Ovary (tissue), 3 donors: ENCODE measurements around the gene CDCA4.

Experiments used
- EP300 ChIP-seq: sonication (generic); formaldehyde crosslinking; IDR thresholded peaks from one replicate; pipeline ENCODE4 v1.6.1; 2017; ENCODE audit warnings: antibody characterized with exemption
- POLR2A ChIP-seq: fragments of 450-650 bp; IDR thresholded peaks from one replicate; pipeline ENCODE4 v1.6.1; 2017; ENCODE audit warnings: antibody characterized with exemption, mild to moderate bottlenecking, moderate library complexity
- TF ChIP-seq, protein P1 (sequence below), 3 donors: fragments of 450-650 bp in 2 of 3; fragments of 200-600 bp in 1 of 3; IDR thresholded peaks; one replicate each; pipeline versions ENCODE4 v1.5.1 to v1.8.0; 2016 to 2022; ENCODE audit warnings: antibody characterized with exemption in 3 of 3, mild to moderate bottlenecking in 1 of 3
- donor health status: DM: no; HTN: no; CAD: no.

- TF ChIP-seq, protein P1, sequence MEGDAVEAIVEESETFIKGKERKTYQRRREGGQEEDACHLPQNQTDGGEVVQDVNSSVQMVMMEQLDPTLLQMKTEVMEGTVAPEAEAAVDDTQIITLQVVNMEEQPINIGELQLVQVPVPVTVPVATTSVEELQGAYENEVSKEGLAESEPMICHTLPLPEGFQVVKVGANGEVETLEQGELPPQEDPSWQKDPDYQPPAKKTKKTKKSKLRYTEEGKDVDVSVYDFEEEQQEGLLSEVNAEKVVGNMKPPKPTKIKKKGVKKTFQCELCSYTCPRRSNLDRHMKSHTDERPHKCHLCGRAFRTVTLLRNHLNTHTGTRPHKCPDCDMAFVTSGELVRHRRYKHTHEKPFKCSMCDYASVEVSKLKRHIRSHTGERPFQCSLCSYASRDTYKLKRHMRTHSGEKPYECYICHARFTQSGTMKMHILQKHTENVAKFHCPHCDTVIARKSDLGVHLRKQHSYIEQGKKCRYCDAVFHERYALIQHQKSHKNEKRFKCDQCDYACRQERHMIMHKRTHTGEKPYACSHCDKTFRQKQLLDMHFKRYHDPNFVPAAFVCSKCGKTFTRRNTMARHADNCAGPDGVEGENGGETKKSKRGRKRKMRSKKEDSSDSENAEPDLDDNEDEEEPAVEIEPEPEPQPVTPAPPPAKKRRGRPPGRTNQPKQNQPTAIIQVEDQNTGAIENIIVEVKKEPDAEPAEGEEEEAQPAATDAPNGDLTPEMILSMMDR (IDR thresholded peaks at IDR 0.05) = no peak
- no peak for TF ChIP-seq EP300
- no peak for TF ChIP-seq POLR2A
Measured at GRCh38 chr14:105011312-105011990, 9.4 kb downstream of the CDCA4 start.
